Measurements from ENCODE around the gene ATXN7L1. TPM values are rescaled to one million over a fixed set of nuclear protein-coding genes. Genes with fewer than 3 reads are reported as not detected.
A peak's percentile ranks its signal among the peaks of the same experiment; 100 is the strongest.

The ATXN7L1 gene
- total RNA-seq, 1 donor from 2014 or later, result 2.4 TPM

GRCh38 chr7:105708763-105709080, 167.7 kb downstream of the ATXN7L1 start:
- Histone ChIP-seq H3K4me3 (ENCODE audit: low read depth, low read length) (no peak overlapping the region), H3K27me3 (ENCODE audit: control insufficient read depth, insufficient read depth, low read length) (no peaks in the 10 kb centered on the region), H3K36me3 (ENCODE audit: control insufficient read depth, insufficient read depth, low read length) (no peaks in the 10 kb centered on the region)
- TF ChIP-seq CTCF (IDR thresholded peaks at IDR 0.05; ENCODE audit: insufficient read depth, low read length, severe bottlenecking), result no peak
- FAIRE-seq (no peak), DNase-seq (ENCODE audit: low read depth) (no peak)

- FAIRE-seq, result no peak
- no peak for TF ChIP-seq CTCF (IDR thresholded peaks at IDR 0.05; ENCODE audit: insufficient read depth, low read length, severe bottlenecking)
- no peaks in the 10 kb centered on the region for H3K36me3 ChIP-seq (ENCODE audit: control insufficient read depth, insufficient read depth, low read length)
- H3K27me3 ChIP-seq (ENCODE audit: control insufficient read depth, insufficient read depth, low read length), result no peaks in the 10 kb centered on the region
- DNase-seq (ENCODE audit: low read depth), result no peak
- H3K4me3 ChIP-seq (ENCODE audit: low read depth, low read length), result no peak overlapping the region
These were observed 168.2 kb downstream of the ATXN7L1 start for GRCh38 chr7:105707967-105708762.

GRCh38 chr7:105707381-105707780, 169.0 kb downstream of the ATXN7L1 start:
- FAIRE-seq, result no peak

GRCh38 chr7:105705427-105705826, 171.0 kb downstream of the ATXN7L1 start:
- H3K27me3 ChIP-seq (ENCODE audit: control insufficient read depth, insufficient read depth, low read length), result no peaks in the 10 kb centered on the region
- no peaks in the 10 kb centered on the region for H3K36me3 ChIP-seq (ENCODE audit: control insufficient read depth, insufficient read depth, low read length)
- FAIRE-seq (peak; percentile 23), DNase-seq (ENCODE audit: low read depth) (no peak)
- no peak overlapping the region for H3K4me3 ChIP-seq (ENCODE audit: low read depth, low read length)
- TF ChIP-seq CTCF (IDR thresholded peaks at IDR 0.05; ENCODE audit: insufficient read depth, low read length, severe bottlenecking), result no peak

More at GRCh38 chr7:105707381-105707780, 169.0 kb downstream of the ATXN7L1 start:
- DNase-seq (ENCODE audit: low read depth), result no peak
- no peak for TF ChIP-seq CTCF (IDR thresholded peaks at IDR 0.05; ENCODE audit: insufficient read depth, low read length, severe bottlenecking)
- Histone ChIP-seq H3K4me3 (ENCODE audit: low read depth, low read length) (no peak overlapping the region), H3K36me3 (ENCODE audit: control insufficient read depth, insufficient read depth, low read length) (no peaks in the 10 kb centered on the region), H3K27me3 (ENCODE audit: control insufficient read depth, insufficient read depth, low read length) (no peaks in the 10 kb centered on the region)

GRCh38 chr7:105703207-105703930, 173.0 kb downstream of the ATXN7L1 start:
- H3K27me3 ChIP-seq (ENCODE audit: control insufficient read depth, insufficient read depth, low read length), result no peaks in the 10 kb centered on the region
- TF ChIP-seq CTCF (IDR thresholded peaks at IDR 0.05; ENCODE audit: insufficient read depth, low read length, severe bottlenecking), result no peak
- H3K36me3 ChIP-seq (ENCODE audit: control insufficient read depth, insufficient read depth, low read length), result no peaks in the 10 kb centered on the region
- DNase-seq (ENCODE audit: low read depth) (no peak), FAIRE-seq (no peak)
- H3K4me3 ChIP-seq (ENCODE audit: low read depth, low read length), result no peak overlapping the region
